HG02623 (cell line): Measurements from ENCODE around the gene NPIPB6.

ENCODE experiments used
- ATAC-seq: cut with Tn5 transposase; IDR thresholded peaks from one replicate; pipeline ENCODE4 v1.9.1; 2021; ENCODE audit warnings: moderate library complexity; ENCODE audit not compliant: unreplicated experiment

Gene NPIPB6

GRCh38 chr16:28324235-28324886 is 38.9 kb downstream of the NPIPB6 start:
- ATAC-seq: no peak

GRCh38 chr16:28321700-28322411 is 41.5 kb downstream of the NPIPB6 start:
- ATAC-seq: no peak

GRCh38 chr16:28320741-28321140 is 42.6 kb downstream of the NPIPB6 start:
- ATAC-seq: no peak

GRCh38 chr16:28320023-28320561 is 43.2 kb downstream of the NPIPB6 start:
- ATAC-seq: no peak

- no peak for ATAC-seq
Measured at GRCh38 chr16:28319476-28320022, 43.8 kb downstream of the NPIPB6 start.

GRCh38 chr16:28318042-28318744 is 45.1 kb downstream of the NPIPB6 start:
- no peak for ATAC-seq

- ATAC-seq: no peak
Measured at GRCh38 chr16:28317040-28317880, 46.0 kb downstream of the NPIPB6 start.

GRCh38 chr16:28316054-28316453 is 47.3 kb downstream of the NPIPB6 start:
- ATAC-seq: no peak

GRCh38 chr16:28313587-28313986 is 49.7 kb downstream of the NPIPB6 start:
- no peak for ATAC-seq

GRCh38 chr16:28312327-28312726 is 51.0 kb downstream of the NPIPB6 start:
- ATAC-seq: no peak

- ATAC-seq: no peak
Measured at GRCh38 chr16:28311913-28312312, 51.4 kb downstream of the NPIPB6 start.

- ATAC-seq: no peak
Measured at GRCh38 chr16:28311413-28311812, 51.9 kb downstream of the NPIPB6 start.

- no peak for ATAC-seq
Measured at GRCh38 chr16:28310796-28311195, 52.5 kb downstream of the NPIPB6 start.

GRCh38 chr16:28309811-28310311 is 53.4 kb downstream of the NPIPB6 start:
- ATAC-seq: no peak

- no peak for ATAC-seq
Measured at GRCh38 chr16:28308794-28309584, 54.3 kb downstream of the NPIPB6 start.

- no peak for ATAC-seq
Measured at GRCh38 chr16:28307936-28308335, 55.4 kb downstream of the NPIPB6 start.

- ATAC-seq: no peak
Measured at GRCh38 chr16:28304214-28304613, 59.1 kb downstream of the NPIPB6 start.

- ATAC-seq: no peak
Measured at GRCh38 chr16:28303132-28303531, 60.2 kb downstream of the NPIPB6 start.

GRCh38 chr16:28301620-28302019 is 61.7 kb downstream of the NPIPB6 start:
- ATAC-seq: no peak

- ATAC-seq: no peak
Measured at GRCh38 chr16:28301154-28301553, 62.2 kb downstream of the NPIPB6 start.
